T-helper 2 cell treated with Interferon-gamma antibody and Interleukin-4, amounts not matched to agents 100 ng/mL and 5 ng/mL, for 36 hours (primary cell): Measurements from ENCODE around the gene SCAPER. TPM values are rescaled to one million over a fixed set of nuclear protein-coding genes. Genes with fewer than 3 reads are reported as not detected.
"Not testable (repeated sequence)": the region's sequence is repeated elsewhere in the genome, so short reads cannot be mapped to it uniquely, and the experiment has no call there.

Experiments
- intact Hi-C: fragments of 100-400 bp; cut with micrococcal nuclease; formaldehyde crosslinking; loops from one replicate; pipeline ENCODE4 v1.15.1; 2023
- total RNA-seq: library from RNA; stranded (reverse); gene quantifications from 2 replicates; pipeline ENCODE4 v1.2.3, GENCODE V29; 2022

SCAPER gene
- total RNA-seq, 1 donor from 2014 or later, result 25.0 TPM

DNA sequence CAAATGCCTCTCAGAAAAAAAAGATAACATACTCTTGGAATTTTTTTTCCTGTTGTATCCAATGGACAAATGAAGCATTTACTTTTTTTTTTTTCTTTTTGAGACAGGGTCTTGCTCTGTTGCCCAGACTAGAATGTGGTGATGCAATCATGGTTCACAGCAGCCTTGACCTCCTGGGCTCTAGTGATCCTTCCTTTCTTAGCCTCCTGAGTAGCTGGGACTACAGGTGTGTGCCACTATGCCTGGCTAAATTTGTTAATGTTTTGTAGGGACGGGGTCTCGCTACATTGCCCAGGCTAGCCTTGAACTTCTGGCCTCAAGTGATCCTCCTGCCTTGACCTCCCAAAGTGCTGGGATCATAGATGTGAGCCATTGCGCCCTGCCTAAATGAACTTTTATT, 401.3 kb downstream of the SCAPER start:
- intact Hi-C loops, result no loop called here

DNA sequence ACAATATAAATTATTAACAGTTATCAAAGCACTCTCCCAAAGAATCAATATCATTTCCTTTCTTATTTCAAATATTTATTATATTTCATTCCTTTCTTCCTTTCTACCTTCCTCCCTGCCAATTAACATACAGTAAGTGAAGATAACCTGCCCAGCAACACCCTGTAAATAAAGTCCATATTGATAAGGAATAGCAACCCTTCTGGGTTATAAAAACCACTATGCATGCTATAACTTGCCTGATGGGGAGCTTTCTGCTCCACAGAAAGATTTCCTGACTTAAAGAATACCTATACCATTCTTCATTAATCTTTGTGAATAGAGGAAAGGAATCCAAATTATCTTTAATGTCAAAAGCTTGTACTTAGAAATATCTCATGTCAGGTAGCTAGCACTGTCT, 402.0 kb downstream of the SCAPER start:
- intact Hi-C loops, result no loop called here

DNA sequence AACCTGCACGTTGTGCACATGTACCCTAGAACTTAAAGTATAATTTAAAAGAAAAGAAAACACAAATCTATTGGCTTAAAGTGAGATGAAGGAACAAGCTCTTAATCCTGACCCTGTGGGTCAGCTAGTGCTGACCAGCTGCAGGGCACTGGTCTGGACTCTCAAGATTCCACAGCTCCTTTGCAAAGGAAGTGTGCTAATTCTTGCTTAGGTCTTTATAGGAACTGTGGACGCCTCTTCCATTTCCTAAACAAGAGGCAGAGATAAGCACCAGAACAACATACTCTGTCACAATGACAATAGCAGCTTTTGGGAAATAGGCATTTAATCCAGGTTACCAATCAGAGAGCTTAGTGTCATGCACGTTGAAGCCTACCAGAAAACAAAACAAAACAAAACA, 402.5 kb downstream of the SCAPER start:
- intact Hi-C loops, result no loop called here

DNA sequence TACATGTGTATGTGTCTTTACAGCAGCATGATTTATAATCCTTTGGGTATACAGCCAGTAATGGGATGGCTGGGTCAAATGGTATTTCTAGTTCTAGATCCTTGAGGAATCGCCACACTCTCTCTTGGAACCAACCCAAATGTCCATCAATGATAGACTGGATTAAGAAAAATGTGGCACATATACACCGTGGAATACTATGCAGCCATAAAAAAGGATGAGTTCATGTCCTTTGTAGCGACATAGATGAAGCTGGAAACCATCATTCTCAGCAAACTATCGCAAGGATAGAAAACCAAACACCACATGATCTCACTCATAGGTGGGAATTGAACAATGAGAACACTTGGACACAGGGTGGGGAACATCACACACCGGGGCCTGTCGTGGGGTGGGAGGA, 403.0 kb downstream of the SCAPER start:
- intact Hi-C loops, result not testable (repeated sequence)

DNA sequence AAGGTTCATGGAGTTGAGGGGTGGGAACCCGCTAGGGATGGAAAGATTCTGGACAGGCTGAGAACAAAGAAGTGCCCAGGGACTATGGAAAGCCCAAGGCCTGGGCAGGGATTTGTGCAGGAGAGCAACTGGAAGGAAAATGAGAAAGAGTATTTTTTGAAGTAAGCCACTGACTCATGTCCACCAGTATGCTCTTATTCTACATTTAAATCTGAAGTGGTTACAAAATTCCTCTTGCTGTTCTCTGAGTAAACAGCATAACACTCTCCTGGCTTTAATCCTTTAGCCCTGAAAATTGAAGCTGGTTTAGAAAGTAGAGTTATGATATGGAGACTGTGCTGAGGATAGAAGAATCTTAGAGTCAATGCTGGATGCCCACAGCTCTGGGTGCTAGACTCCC, 403.4 kb downstream of the SCAPER start:
- intact Hi-C loops, result no loop called here

DNA sequence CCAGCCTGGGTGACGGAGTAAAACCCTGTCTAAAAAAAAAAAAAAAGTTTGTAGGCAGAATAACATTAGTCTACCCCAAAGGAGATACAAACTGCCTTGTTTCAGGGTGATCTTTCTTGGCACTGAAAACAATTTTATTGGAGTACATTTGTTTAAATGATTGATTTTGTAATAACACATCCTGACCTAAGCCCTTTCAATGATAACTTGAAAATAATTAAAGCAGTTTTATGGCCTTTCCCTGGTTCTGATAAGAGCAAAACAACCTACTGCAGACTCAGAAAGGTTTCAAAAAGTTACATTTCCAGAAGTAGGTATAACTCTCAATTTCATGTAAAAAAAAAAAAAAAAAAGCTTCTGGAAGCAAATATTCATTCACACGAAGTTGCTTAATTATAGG, 404.1 kb downstream of the SCAPER start:
- intact Hi-C loops, result no loop called here

DNA sequence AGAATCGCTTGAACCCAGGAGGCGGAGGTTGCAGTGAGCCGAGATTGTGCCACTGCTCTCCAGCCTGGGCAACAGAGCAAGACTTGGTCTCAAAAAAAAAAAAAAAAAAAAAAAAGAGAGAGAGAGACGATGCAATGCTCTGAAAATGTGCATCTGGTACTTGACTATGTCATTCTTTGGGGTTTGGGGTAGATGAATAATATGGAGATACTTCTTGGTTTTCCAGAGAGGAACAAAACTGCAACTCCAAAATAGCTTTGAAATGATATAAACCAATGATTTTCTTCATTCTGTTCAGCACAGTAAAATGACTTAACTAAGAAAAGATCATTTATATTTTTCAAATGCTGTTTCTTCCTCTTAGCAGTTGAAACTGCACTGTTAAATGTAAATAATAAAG, 409.7 kb downstream of the SCAPER start:
- intact Hi-C loops, result no loop called here

DNA sequence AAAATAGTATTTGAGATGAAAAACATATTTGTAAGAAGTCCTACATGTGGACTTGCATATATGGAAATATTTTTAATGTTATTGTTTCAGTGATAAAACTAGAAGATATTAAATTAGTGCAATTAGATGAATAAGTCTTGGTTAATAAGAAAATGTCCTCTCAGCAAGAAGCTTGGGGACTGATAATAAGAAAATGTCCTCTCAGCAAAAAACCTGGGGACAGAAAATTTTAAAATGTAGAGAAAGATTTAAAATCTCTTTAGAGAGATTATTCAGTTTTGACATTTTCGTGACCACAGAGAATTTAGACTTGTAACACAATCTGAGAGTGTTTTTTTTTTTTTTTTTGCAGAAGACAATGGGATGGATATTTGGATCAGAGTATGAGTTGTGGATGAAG, 412.6 kb downstream of the SCAPER start:
- intact Hi-C loops, result no loop called here

DNA sequence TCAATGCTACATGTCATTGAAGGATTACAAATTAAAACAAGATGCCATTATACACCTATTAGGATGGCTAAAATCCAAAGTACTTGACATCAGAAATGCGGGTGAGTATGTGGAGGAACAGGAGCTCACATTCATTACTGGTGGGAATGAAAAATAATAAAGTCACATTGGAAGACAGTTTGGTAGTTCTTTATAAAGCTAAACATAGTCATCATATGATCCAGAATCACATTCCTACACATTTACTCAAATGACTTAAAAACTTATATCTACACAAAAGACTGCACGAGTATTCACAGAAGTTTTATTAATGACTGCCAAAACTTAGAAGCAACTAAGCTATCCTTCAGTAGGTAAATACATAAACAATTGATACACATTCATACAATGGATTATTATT, 421.4 kb downstream of the SCAPER start:
- intact Hi-C loops, result no loop called here

DNA sequence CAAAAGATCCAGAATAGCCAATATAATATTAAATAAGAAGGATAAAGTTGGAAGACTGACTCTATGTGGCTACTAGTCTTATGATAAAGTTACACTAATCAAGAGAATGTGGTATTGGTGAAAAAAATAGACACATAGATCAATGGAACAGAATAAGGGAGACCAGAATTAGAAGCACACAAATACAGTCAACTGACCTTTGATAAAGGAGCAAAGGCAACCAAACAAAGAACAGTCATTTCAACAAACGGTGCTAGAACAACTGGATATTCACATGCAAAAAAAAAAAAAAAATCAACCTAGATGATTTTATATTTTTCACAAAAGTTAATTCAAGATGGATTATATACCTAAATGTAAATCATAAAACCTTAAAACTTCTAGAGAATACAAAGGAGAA, 422.1 kb downstream of the SCAPER start:
- intact Hi-C loops, result no loop called here

DNA sequence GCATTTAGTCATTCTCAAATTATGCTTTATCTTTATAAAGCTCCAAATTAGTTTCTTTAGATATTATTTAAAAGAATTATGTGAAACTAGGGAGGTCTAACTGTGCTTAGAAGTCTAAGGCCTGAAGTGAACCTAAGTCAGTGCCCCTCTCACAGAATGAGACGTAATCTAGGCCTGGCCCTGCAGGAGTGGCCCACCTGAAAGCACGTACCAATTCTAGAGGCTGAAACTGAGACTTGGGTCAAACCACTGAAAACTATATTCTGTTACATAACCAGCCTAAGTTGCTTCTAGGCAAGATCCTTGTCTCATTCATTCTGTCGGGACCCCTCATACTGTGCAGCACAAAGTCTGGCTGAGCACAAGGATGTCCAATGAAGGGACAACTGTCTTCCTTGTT, 424.9 kb downstream of the SCAPER start:
- intact Hi-C loops, result no loop called here

DNA sequence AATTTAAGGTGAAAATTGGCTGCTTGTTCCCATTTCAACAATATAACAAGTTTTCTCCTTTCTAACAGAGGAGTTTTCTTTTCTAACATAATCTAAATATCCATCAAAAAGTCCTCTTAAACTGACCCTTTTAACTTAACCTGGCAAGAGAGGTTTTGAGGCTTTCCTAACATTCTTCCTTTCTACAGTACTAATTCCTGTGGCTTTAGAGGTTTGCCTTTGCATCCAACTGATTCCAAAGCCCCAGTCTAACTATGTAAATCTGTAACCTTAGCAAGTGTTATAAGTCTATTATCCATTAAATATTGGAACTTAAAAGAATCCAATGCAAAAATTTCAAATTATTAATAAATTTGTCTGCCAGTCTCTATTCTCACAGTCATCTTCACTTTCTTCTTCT, 434.4 kb downstream of the SCAPER start:
- intact Hi-C loops, result no loop called here

DNA sequence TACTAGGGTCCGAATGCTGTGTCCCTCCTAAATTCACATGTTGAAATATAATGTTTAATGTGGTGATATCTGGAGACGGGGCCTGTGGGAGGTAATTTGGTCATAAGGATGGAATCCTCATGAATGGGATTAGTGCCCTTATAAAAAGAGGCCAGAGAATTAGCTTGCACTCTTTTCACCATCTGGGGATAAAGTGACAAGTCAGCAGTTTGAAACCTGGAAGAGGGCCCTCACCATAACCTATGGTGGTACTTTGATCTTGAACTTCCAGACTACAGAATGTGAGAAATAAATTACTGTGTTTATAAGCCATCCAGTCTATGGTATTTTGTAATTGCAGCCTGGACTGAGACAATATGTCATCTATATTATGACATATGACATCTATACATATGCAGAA, 436.4 kb downstream of the SCAPER start:
- intact Hi-C loops, result no loop called here

DNA sequence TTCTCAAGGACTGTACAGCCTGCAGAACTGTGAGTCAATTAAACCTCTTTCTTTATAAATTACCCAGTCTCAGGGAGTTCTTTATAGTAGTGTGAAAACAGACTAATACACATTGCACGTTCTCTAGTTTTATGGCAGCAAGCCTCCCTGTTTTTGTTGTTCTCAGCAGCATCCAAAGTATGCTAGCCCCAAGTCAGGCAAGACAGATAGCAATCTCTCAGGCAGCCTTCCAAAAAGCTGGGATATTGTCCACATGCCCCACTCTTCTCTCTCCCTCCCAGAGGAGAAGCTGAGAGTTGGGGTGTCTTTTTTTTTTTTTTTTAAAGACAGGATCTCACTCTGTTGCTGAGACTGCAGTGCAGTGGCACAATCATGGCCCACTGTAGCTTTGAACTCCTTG, 438.0 kb downstream of the SCAPER start:
- intact Hi-C loops, result no loop called here

DNA sequence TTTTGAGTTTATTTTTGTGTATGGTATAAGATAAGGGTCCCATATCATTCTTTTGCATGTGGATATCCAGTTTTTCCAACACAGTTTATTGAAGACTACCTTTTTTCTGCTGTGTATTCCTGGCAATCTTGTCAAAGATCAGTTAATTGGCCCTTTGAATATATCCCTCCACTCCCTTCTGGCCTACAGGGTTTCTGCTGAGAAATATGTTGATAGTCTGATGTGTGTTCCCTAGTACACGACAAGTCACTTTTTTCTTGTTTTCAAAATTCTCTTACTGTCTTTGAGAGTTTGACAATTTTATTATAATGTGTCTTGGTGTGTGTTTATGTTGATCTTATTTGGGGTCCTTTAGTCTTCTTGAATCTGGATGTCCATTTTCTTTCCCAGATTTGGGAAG, 439.4 kb downstream of the SCAPER start:
- intact Hi-C loops, result no loop called here

DNA sequence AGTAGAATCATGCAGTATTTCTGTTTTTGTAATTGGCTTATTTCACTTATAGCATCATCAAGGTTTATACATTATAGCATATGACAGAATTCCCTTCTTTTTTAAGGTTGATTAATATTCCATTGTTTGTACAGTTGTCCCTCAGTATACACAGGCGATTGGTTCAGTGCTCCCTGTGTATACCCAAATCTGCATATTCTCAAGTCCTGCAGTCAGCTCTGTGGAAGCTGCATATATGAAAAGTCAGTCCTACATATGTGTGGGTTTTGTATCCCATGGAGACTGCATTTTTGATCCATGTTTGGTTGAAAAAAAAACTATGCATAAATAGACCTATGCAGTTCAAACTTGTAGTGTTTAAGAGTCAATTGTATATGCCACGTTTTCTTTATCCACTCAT, 440.9 kb downstream of the SCAPER start:
- intact Hi-C loops, result no loop called here

DNA sequence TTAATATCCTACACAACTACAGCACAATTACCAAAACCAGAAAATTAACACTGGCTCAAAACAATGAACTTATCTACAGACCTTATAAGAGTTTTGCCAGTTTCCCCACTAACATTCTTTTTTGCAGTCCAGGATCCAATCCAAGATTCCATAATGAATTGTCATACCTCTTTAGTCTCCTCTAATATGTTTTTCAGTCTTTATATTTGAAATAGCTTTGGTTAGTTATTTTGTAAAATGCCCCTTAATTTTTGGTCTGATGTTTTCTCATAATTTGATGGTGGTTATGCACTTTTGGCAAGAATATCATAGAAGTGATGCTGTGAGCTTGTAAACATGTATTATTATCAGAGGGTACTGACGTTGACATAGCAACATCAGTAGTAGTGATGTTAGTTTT, 444.3 kb downstream of the SCAPER start:
- intact Hi-C loops, result no loop called here

DNA sequence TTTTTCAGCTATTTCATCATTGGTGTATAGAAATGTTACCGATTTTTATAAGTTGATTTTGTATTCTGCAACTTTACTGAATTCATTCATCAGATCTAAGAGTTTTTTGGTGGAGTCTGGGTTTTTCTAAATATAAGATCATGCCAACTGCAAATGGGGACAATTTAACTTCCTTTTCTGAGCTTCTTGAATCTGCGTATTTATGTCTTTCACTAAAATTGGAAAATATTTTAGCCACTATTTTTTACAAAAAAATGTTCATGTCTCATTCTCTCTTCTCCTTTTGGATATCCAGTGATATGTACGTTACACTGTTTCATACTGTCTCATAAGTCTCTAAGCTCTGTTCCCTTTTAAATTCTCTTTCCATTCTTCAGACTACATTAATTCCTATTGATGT, 444.8 kb downstream of the SCAPER start:
- intact Hi-C loops, result no loop called here

DNA sequence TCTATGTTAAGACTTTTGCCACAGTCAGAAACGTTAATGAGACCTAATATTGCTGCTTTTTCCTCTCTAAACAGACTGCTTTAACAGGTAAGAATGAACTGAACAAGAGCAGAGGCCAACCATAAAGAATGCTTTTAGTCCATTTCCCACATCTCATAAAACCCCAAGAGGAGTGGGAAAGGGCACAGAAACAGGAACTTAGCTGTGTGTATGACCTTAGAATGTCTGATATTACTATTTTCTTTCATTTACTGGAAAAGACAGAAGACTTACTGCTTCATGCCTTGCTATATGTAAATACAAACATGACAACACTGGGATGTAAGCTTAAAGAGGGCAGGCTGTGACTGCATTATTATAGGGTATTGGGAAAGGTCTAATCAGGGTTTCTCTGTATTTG, 453.6 kb downstream of the SCAPER start:
- intact Hi-C loops, result no loop called here

DNA sequence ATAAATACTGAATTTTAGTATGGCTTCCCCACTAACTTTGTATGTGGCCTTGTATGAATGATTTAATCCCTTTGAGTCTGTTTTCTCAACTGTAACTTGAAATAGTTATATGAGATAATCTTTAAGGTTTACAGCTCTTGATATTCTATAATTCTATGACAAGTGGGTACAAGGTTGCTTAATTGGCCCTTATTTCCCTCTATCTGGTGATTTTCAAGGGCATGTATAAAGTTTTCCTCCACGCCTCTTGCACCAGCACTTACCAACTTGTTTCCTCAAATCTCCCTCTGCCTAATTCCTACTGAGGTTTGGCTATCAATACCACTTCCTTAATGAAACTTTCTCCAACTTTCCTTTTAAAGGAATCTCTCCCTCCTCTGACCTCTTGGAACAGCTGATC, 455.7 kb downstream of the SCAPER start:
- intact Hi-C loops, result no loop called here

DNA sequence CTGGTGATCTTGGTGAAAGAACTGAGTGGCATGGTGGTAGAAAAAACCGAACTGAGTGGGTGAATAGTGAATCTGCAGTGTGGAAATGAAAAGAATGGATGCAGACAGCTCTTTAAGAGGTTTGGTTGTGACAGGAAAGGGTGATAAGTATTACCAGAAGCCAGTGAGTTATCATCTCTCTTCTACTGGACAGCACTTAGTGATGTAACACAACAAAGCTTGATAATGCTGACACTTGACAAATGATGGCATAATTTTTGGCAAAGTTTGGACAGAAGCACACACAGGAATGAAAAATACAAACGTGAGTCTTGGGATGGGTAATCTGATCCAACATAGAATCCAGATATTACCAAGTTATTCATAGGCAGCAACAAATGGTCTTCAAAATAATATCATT, 456.4 kb downstream of the SCAPER start:
- intact Hi-C loops, result no loop called here

DNA sequence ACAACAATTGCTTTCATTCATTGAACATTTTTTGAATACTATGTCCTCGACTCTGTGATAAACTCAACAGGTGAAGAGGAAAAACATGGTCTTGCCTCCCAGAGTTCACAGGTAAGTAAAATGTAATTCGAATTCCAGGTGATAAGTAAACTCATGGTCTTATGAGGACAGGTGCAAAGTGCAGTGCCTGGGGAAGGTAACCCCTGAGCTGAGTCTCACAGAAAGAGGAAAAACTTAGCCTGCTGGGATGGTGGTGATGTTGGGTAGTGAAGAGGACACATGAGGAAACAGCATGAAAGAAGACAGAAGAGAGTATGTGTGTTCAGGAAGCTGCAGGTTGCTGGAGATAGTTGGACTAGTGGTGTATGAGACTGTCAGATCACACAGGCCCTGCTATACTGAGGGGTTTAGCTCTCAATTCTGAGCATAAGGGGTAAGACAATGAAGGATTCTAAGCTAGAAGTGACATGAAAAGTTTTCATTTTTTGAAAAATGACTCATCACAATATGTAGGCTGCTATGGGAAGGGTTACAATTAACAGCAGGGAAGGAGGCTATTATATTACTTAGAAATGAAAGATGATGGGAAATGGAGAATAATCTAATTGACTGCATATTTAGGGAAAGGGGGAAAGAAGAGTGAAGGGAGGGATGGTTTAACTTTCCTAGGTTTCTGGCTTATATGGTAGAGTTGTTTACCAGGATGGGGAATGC, 457.3 kb downstream of the SCAPER start:
- intact Hi-C loops, result no loop called here

DNA sequence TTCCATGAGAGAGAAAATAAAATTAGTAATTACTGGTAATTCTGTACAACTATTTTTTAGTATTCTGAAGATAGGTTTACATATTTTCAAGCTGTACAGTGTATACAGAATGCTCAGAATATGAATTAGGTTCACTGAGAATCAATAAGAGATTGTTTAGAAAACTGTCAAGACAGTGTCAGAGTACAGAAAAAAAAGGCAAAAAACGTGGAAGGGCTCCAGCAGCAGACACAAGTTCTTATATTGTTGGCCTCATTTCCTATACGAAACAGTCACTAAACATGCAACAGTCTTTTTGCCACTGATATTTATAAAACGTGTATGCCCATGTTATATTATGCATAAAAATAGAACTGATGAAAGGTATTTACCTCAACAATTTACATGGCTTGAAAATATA, 464.7 kb downstream of the SCAPER start:
- intact Hi-C loops, result no loop called here

DNA sequence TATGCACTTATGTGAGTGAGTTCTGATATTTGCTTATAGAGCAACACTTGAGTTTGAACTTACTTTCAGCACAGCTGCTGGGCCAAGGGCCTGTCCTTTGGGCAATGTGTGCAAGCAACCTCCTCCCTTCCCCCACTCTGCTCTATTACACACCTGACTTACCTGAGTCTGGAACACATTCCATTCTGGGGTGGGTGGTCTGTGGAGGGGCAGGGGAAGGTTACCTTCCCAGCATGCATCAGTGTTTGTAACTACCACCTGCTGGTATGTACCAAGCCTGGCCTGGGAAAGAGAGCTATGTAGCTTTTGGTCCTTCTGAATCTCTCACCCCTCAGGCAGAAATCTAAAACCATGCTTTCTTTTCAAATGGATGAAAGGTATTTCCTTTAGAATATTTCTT, 465.6 kb downstream of the SCAPER start:
- intact Hi-C loops, result no loop called here
